Muscle layer of colon (tissue), 2 donors: ENCODE results near the gene PSMG4.

Source experiments
- H3K27ac ChIP-seq: one replicate; pipeline ENCODE4 v1.7.0; 2013; ENCODE audit warnings: low read depth, mild to moderate bottlenecking, low read length, moderate library complexity
- H3K27me3 ChIP-seq, 2 donors: one replicate each; pipeline ENCODE4 v1.7.0; 2013; ENCODE audit warnings: low read length in 2 of 2, mild to moderate bottlenecking in 2 of 2; ENCODE audit not compliant: insufficient read depth in 2 of 2, control insufficient read depth in 1 of 2
- H3K36me3 ChIP-seq: one replicate; pipeline ENCODE4 v1.7.0; 2013; ENCODE audit warnings: mild to moderate bottlenecking, low read length; ENCODE audit not compliant: insufficient read depth
- H3K4me1 ChIP-seq: one replicate; pipeline ENCODE4 v1.7.0; 2013; ENCODE audit warnings: mild to moderate bottlenecking, low read length; ENCODE audit not compliant: insufficient read depth
- H3K4me3 ChIP-seq, 2 donors: one replicate each; pipeline ENCODE4 v1.7.0; 2013; ENCODE audit warnings: low read length in 2 of 2, low read depth in 1 of 2, mild to moderate bottlenecking in 1 of 2, moderate library complexity in 1 of 2
- H3K9ac ChIP-seq: one replicate; pipeline ENCODE4 v1.7.0; 2013; ENCODE audit warnings: low read length
- H3K9me3 ChIP-seq: one replicate; pipeline ENCODE4 v1.7.0; 2013; ENCODE audit warnings: mild to moderate bottlenecking, low read length
- donor health status: abdominal sarcoma.
- donor health status: Adenocarcinoma of cecum.

Gene PSMG4

DNA sequence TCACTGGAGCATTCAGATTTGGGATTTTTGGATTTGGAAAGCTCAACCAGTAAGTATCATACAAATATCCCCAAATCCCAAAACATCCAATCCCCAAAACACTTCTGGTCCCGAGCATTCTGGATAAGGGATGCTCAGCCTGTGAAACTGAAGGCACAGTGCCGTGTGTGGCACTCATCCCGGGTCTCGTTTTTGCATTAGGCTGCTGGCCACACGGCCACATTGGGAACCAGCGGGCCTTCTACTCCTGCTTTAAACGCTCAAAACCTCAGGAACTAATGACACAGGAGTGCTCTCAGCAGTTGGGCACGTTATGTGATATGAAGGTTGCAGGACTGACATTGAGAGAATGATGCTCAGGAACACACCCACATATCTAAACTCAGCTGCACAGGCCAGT lies 35.6 kb downstream of the PSMG4 start:
- H3K4me1 ChIP-seq: no peaks in the 10 kb centered on the region
- no peaks in the 10 kb centered on the region for H3K36me3 ChIP-seq
- H3K27me3 ChIP-seq: no peaks in the 10 kb centered on the region
- H3K27ac ChIP-seq: no peak overlapping the region
- no peak overlapping the region for H3K4me3 ChIP-seq
- H3K9ac ChIP-seq: no peak overlapping the region
- no peaks in the 10 kb centered on the region for H3K9me3 ChIP-seq

DNA sequence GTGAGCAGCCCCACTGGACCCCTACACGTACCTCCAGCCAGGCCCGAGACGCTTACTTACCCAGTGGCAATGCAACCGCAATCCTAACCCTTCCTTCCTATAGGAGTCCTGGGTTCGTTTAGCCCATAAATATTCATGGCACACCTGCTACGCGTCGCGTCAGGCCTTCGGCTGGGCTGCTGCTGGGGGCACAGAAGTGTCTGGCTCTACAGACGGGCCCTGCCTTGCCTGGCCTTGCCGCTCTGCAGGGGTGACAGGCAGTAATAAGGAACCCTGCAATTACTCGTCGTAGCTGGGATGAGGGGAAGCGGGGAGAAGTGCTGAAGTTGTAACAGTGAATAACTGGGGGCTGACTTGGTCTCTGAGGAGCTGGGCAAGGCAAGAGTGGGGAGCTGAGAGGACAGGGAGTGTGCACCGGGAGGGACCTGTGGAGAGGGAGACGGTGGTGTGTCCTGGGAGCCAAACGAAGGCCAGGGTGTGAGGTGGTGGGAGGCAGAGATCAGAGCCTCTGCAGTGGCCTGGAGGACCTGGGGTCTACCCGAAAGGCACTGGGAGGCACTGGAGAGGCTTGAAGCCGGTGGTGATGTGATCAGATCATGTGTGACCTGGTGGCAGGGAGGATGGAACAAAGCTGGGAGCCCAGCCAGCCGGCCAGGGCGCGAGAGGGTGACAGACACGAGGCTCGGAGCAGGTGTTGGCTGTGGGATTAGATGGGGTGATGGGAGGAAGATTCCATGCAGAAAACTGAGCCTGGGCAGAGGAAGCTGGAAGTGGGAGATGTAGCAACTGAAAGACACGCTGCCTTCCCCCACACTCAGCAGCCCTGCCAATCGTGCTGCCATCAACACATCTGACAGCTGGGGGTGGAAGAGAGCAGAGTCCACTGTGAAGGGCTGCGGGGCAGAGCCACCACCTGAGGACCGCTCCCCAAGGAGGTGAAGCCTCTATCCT lies 36.4 kb downstream of the PSMG4 start:
- no peaks in the 10 kb centered on the region for H3K9me3 ChIP-seq
- no peak overlapping the region for H3K27ac ChIP-seq
- H3K4me1 ChIP-seq: no peaks in the 10 kb centered on the region
- H3K36me3 ChIP-seq: no peaks in the 10 kb centered on the region
- H3K27me3 ChIP-seq: no peaks in the 10 kb centered on the region
- H3K9ac ChIP-seq: no peak overlapping the region
- H3K4me3 ChIP-seq: no peak overlapping the region

DNA sequence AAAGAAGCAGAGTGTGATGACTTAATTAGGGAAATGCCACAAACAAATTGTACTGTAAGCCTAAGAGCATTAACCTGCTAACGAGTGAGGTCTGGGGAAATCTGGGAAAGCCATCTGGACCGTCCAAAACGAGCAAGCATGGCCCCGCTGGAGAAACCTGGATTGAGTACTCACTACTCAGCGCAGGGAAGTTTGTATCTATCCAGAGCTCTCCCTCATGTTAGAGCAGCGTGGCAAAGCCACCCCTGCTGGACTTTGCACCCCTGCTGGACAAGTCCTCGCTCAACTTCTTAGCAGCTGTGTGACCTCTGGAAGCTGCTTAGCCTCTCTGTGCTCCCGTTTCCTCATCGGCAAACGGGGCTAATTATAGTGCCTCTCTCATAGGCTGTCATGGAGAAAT lies 37.3 kb downstream of the PSMG4 start:
- H3K36me3 ChIP-seq: no peaks in the 10 kb centered on the region
- no peak overlapping the region for H3K27ac ChIP-seq
- no peak overlapping the region for H3K4me3 ChIP-seq
- no peaks in the 10 kb centered on the region for H3K4me1 ChIP-seq
- H3K27me3 ChIP-seq: no peaks in the 10 kb centered on the region
- no peaks in the 10 kb centered on the region for H3K9me3 ChIP-seq
- H3K9ac ChIP-seq: no peak overlapping the region

DNA sequence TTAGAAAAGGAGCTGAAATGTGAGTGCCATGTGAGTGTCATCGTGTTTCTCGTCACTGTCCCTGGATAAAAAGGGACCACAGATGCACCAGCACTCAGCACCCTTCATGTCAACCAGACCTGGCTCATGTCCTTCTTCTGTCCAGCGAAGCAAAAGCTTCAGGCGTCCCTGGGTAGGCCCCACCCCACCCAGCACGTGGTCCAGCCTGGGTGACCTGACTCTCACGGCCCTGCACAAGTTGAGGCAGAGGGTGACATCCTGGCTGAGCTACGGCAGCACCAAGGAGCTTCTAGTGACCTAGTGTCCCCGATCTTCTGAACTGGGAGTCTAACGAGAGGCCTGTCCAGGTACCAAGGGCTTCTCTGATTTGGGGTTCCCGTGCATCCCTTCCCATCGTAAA lies 37.8 kb downstream of the PSMG4 start:
- H3K9ac ChIP-seq: no peak overlapping the region

DNA sequence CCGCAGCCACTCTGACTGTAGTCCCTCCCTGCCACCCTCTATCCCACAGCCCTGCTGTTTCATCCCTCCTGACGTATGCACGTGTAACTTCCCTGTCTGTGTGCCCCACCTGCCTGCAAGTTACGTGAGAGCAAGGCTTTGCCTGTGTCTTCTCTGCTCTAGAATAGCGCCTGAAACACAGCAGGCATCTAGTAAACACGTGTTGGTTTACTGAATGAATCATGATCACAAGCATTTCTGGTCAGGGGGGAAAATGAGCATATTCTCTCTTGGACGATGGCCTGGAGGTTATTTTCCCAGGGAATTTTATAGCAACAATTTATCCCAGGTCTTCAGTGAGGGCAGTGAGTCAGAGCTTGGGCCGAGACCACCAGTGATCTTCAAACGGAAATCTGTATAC lies 38.3 kb downstream of the PSMG4 start:
- H3K27ac ChIP-seq: no peak overlapping the region
- no peaks in the 10 kb centered on the region for H3K36me3 ChIP-seq
- H3K9ac ChIP-seq: no peak overlapping the region
- H3K4me3 ChIP-seq: no peak overlapping the region
- H3K4me1 ChIP-seq: no peaks in the 10 kb centered on the region
- H3K9me3 ChIP-seq: no peaks in the 10 kb centered on the region
- H3K27me3 ChIP-seq: no peaks in the 10 kb centered on the region

More for the DNA sequence above, 37.8 kb downstream of the PSMG4 start:
- Histone ChIP-seq H3K27ac (no peak overlapping the region), H3K27me3 (no peaks in the 10 kb centered on the region), H3K9me3 (no peaks in the 10 kb centered on the region), H3K36me3 (no peaks in the 10 kb centered on the region), H3K4me3 (no peak overlapping the region), H3K4me1 (no peaks in the 10 kb centered on the region)

DNA sequence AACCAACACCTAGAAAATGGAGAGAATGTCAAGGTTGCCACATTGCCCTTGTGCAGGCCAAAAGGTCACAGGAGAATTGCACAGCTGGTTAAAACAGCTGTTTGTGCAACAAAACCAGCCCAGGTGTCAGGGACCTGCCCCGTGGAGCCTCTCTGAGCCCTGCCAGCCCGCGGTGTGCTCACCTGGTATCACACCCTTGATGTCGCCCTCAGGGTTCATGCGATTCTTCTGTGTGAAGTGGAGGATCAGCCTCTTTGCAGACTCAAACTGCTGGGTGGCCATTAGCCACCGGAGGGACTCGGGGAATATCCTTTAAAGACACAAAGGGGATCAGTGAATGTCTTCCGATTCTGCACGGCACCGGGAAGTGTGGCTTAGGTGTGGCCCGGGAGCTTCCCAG lies 39.2 kb downstream of the PSMG4 start:
- no peaks in the 10 kb centered on the region for H3K4me1 ChIP-seq
- H3K9ac ChIP-seq: no peak overlapping the region
- H3K9me3 ChIP-seq: no peaks in the 10 kb centered on the region
- no peak overlapping the region for H3K4me3 ChIP-seq
- no peaks in the 10 kb centered on the region for H3K36me3 ChIP-seq
- H3K27me3 ChIP-seq: no peaks in the 10 kb centered on the region
- H3K27ac ChIP-seq: no peak overlapping the region

DNA sequence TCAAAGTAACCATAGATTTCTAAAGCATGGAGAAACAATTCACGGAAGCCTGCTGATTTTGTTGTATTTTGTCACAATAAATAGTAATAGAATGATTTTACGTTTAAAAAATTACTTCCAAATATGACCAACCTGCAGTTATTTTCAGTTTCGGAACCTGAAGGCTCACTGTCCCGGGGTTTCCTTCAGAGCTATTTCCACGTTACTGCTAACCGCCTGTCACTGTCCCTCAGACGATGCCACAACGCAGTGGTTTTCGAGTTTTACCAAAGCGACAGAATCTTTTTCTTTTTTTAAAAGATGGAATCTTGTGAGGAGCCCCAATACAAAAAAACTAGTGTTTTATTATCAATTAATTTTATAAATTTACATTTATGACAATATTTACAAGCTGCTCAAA lies 40.5 kb downstream of the PSMG4 start:
- H3K9ac ChIP-seq: no peak overlapping the region
- H3K27me3 ChIP-seq: no peaks in the 10 kb centered on the region
- H3K27ac ChIP-seq: no peak overlapping the region
- H3K9me3 ChIP-seq: no peaks in the 10 kb centered on the region
- no peak overlapping the region for H3K4me3 ChIP-seq
- no peaks in the 10 kb centered on the region for H3K4me1 ChIP-seq
- no peaks in the 10 kb centered on the region for H3K36me3 ChIP-seq

DNA sequence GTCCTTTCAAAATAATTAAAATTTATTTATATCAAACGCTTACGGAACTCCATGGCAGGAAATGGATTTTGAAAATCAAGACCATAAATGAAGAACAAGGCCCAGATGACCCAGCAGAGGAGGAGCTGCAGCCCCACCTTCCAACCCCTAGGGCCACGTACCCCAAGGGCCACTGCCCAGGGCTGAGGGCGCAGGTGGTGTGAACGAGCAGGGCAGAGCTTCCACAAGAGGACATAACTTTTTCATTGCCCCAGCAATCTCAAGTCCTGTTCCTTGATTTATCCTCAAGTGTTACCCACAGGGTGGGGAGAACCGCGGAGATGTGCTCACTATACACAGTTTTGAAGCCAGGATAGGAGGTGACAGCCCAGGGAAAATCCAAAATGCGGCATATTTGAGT lies 42.8 kb downstream of the PSMG4 start:
- H3K36me3 ChIP-seq: no peaks in the 10 kb centered on the region
- no peaks in the 10 kb centered on the region for H3K9me3 ChIP-seq
- H3K9ac ChIP-seq: no peak overlapping the region
- no peak overlapping the region for H3K27ac ChIP-seq
- no peaks in the 10 kb centered on the region for H3K27me3 ChIP-seq
- no peaks in the 10 kb centered on the region for H3K4me1 ChIP-seq
- no peak overlapping the region for H3K4me3 ChIP-seq

DNA sequence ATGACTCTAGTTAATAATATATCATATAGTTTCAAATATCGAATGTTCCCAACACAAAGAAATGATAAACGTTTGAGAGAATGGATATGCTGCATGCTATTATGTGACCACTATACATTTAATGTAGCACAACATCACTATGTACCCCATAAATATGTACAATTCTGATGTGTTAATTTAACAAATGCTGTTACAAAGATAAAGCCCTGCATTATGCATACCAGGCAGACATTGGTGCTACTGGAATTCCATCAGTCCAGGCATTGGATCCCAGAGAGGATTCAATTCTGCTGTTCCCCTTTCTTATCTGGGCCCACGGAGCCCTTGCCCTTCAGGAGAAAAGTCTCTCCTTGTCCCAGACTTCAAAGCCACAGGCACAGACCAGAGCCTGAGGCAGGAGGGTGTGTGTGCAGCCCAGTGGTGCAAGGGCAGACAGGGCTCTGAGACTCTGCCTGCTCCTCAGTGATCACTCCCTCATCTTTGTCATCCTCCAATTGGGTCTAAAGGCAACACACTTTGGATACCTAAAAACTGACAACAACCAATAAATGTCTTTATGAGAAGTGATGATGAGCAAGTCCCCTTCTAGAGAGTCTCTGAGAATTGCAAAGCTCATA lies 45.2 kb downstream of the PSMG4 start:
- no peak overlapping the region for H3K9ac ChIP-seq
- no peaks in the 10 kb centered on the region for H3K4me1 ChIP-seq
- H3K4me3 ChIP-seq: no peak overlapping the region
- H3K36me3 ChIP-seq: no peaks in the 10 kb centered on the region
- H3K9me3 ChIP-seq: no peaks in the 10 kb centered on the region
- no peak overlapping the region for H3K27ac ChIP-seq
- H3K27me3 ChIP-seq: no peaks in the 10 kb centered on the region

DNA sequence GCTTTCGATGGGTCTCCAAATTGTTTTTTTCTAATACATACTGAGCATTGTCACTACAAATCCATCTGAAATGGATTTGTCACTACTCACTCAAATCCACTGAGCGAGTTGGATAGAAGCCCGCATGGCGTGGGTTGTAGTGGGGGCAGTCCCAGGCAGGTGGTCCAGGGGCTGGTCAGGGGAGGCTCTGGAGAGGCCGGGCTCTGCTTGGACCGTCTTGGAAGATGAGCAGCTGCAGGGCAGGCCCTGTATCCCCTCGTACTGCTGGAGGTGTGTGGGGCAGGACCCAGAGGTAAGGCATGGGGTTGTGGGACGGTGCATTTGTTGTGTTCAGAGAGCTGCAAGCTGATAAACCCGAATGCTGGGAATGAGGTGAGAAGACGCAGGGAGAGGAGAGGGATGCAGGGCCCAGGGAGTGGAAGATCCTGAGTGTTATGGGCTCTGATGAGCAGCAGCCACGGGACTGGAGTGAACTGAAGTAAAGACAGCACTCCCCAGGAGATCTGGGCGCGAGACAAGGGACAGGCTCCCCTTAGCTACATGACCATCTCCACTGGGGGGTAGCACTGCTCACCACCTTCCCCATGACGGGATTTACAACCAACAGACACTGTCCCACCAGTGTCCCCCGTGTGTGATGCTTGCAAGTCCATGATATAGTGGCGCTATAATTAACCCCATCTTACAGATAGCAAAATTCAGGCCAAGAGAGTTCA lies 45.9 kb downstream of the PSMG4 start:
- Histone ChIP-seq H3K27me3 (no peaks in the 10 kb centered on the region), H3K27ac (no peak overlapping the region)

DNA sequence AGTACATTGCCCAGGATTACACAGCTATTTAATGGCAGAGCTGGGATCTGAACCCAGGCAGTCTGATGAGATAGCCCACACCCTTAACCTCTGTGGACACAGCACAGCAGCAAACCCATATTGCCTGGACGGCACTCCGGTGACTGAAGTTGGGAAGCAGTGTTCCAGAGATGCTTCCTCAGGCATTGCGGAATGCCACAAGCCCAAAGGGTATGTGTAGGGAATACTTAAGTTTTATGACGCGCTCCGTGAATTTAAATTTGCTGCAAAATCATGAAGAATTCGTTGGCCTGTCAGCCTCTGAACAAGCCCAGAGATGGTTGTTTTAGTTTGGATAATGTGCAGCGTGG lies 46.4 kb downstream of the PSMG4 start:
- Histone ChIP-seq H3K36me3 (no peaks in the 10 kb centered on the region), H3K27me3 (no peaks in the 10 kb centered on the region), H3K4me1 (no peaks in the 10 kb centered on the region), H3K9me3 (no peaks in the 10 kb centered on the region), H3K9ac (no peak overlapping the region), H3K27ac (no peak overlapping the region), H3K4me3 (no peak overlapping the region)

More for the DNA sequence above, 45.9 kb downstream of the PSMG4 start:
- Histone ChIP-seq H3K4me1 (no peaks in the 10 kb centered on the region), H3K9ac (no peak overlapping the region), H3K36me3 (no peaks in the 10 kb centered on the region), H3K9me3 (no peaks in the 10 kb centered on the region), H3K4me3 (no peak overlapping the region)
